GM18508 (cell line): ENCODE results near the gene FIGN.

Source experiments
- ATAC-seq: cut with Tn5 transposase; IDR thresholded peaks from one replicate; pipeline ENCODE4 v1.9.1; 2021; ENCODE audit warnings: moderate number of reproducible peaks; ENCODE audit not compliant: insufficient read depth, unreplicated experiment

Gene FIGN

DNA sequence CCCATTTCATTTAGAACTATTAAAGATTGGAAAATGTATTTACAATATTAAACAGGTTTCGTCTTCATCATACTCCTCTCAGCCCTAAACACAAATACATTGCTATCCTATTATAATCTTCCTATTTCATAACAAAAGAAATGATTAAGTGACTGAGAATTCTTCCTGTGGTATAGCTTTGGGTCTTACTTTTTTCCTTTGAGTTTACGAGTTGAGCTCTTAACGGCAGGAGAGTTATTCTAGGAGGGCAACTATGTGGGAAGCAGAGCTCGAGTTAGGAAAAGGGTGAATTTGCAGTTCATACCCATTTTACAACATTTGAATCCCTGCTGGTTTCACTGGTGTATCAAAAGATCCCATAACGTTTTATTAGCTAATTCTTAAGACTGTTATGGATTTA is 105.0 kb downstream of the FIGN start:
- ATAC-seq: no peak

DNA sequence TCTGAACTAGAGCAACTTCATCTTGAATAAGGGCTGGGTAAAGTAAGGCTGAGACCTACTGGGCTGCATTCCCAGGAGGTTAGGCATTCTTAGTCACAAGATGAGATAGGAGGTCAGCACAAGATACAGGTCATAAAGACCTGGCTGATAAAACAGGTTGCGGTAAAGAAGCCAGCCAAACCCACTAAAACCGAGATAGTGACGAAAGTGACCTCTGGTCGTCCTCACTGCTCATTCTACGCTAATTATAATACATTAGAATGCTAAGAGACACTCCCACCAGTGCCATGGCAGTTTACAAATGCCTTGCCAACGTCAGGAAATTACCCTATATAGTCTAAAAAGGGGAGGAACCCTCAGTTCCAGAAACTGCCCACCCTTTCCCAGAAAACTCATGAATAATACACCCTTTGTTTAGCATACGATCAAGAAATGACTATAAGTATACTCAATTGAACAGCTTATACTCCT is 109.1 kb downstream of the FIGN start:
- ATAC-seq: no peak

DNA sequence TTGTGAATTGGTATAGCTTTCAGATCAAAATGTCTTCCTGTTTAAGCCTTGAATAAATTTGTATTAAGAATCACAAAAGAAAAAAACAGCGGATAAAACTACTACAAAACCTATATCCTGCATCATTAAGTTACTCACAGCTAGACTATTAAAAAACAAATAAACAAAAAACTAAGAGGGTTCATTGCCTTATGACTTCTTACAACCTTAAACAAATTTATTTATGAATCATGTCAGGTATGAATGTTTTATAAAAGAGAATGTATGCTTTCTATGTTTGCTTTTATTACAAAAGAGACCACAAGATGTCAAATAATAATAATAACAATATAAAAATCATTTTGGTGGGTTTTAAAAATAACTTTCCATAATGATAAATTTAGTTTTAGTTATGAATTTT is 109.6 kb downstream of the FIGN start:
- ATAC-seq: no peak

DNA sequence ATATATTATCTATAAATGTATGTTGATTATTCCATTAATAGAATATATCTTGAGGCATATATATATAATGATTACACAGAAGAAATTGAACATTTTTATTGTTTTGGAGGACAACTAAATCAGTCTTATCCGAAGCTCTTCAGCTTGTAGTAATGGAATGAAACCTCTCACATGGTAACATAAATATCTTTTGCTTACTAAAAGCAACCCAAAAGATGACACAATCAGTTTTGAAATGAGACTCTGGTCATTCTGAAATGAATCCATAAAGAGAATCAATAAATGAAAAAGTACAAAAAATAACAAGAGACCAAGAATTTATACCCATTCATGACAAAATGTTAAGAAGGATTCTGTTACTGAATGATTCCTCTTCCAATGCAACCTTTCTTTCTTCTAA is 110.2 kb downstream of the FIGN start:
- no peak for ATAC-seq

DNA sequence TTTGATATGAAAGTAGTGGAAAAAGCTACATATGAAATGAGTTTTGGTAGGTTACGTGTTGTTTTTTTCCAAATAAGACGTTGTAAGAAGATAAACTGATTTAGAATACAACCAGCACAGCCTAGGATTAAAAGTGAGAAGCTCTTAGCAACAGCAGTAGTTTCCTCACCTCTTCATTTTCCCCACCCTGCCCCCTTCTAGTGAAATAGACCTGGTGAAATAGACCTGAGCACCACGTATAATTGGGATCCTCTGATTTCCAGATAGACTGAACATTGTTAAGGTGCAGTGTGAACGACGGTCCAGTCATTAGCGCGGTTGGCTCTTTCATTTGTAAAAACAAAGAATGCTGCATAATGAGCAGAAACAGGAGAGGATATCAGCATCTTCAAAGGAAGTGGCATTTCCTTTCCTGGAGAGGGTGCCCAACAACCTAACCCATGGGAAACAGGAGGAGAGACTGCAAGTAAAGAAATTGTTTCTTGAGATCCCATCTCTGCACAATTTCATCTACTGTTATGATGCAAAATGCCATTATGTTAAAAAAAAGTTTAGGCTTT is 114.3 kb downstream of the FIGN start:
- ATAC-seq: no peak

DNA sequence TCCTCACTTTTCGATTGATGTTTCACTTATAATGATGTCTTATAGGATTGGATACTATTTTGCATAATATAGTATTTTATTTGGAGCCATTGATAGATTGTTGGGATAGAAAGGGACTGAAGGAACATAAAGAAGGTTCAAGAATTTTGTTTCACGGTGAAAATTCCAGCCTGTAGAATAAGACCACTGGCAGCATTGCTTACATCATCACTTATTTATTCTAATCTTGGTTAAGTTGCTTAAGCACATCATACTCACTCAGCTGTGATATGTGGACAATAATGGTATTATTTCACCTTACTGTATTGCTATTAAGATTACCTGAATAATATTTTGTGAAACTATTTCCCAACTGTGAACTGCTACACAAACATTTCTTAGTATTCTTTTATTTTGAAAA is 118.3 kb downstream of the FIGN start:
- ATAC-seq: no peak

DNA sequence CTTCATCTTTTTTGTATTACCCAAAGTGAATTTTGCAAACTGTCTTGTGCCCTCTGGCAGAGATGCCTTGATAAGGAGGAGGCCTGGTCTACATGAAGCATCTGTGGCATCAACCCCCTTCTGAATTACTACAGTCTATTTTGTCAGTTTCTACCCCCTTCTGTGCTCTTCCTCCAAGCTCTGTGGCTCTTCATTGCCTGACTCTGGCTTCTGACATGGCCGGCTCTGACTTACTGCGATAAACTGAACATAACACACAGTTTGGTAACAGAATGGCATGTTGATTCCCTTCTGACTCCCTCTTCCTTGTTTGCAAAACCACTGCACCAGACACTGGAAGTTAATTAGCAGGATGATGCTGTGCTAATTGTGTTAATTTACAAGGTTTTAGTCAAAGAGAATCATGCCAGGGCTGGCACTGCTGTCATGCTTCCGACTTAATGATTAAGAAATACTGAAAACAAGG is 122.5 kb downstream of the FIGN start:
- no peak for ATAC-seq

DNA sequence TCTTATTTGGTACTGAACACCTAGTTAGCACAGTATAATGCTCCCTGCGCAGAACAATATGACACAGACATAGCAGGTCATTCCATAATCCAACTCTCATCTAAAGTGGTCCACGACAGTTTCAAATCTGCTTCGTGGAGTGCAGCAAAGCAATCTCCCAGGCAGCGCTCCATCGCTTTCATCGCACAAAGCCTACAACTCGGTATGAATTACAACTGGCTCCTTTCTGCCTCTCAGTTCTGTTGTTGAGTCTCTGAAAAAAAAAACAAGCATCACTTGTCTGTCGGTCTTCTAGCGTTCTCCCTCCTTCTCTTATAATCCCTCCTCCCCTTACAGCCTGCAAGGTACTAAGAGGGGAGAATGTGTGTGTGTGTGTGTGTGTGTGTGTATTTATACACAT is 123.5 kb downstream of the FIGN start:
- ATAC-seq: no peak

DNA sequence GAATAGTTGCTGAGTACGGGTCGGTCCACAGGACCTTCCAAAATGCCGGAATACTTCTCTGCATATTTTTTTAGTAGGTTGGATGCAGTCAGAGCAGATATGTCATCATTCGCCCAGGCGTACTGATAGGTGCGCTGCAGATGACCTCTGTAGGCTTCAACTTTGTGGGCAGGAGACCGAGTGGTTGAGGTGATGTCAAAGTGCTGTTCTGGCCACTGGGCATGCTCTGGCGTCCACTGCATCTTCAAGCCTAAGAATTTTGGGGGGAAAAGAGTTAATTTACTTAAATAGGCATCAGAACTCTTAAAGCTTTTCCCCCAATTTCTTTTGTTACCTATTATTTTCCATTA is 124.3 kb downstream of the FIGN start:
- no peak for ATAC-seq

DNA sequence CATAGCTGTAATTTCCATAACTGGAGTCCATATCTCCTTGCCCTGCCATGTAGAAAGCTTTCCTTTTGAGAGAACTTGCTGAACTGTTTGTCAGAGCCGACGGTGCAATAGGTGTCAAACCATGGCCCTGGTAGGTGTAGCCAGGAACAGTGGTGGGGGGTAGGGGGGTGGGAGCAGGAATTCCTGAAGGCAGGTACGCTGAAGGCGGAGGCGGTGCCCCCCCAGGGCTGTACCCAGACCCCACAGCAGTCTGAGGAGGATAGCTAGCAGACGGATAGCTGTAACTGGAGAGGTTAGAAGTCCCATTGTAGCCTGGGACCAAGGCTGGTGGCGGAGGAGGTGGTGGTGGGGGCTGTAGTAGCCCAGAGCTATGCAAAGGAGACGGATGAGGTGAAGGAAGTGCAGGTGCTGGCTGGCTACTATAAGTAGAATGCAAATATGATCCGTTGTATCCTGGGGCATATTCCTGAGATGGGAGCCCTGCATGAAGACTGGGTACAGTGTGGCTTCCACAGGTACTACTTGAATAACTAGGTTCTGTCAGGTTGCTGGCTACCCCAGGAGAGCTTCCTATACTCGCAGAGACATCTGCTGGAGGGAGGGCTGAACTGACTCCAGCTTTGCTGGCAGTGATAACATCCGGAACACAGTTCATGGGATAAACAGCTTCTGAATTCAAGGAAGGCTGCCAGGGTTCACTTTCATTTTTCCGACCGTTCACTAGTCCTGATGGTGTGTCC is 124.8 kb downstream of the FIGN start:
- ATAC-seq: no peak

DNA sequence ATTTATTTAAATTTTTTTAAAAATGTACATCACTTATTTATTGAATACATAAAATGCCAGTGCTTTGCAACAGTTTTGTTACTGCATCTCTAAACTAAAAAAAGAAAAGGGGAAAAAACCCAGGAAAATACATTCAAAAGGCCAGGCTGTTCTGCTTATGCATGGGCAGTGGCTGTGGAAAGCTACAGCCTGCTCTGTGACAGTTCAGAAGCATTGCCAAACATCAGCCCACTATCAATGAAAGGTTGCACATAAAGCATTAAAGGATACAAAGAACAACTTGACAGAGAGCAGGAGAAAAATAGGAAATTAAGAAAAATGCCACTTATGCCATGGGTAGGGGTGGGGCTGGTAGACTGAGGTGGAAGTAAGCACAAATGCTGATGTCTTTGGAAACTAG is 128.2 kb downstream of the FIGN start:
- no peak for ATAC-seq

DNA sequence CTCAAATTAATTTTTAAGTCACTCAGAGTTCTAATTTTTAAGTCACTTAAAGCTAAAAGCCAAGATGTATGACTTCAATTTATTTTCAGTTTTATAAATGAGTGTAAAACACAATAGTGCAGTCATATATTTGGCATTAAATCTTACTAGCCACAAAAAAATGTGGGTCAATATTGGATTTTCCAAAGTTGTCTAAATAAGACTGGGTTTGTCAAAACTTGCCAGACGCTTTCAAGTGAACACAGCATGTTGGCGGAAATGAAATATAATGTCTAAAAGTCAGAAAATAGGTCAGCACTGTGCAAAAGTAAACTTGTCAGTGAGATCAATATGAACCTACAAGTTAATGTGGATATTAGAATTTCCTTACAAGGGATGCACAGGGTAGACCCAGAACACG is 128.9 kb downstream of the FIGN start:
- no peak for ATAC-seq

DNA sequence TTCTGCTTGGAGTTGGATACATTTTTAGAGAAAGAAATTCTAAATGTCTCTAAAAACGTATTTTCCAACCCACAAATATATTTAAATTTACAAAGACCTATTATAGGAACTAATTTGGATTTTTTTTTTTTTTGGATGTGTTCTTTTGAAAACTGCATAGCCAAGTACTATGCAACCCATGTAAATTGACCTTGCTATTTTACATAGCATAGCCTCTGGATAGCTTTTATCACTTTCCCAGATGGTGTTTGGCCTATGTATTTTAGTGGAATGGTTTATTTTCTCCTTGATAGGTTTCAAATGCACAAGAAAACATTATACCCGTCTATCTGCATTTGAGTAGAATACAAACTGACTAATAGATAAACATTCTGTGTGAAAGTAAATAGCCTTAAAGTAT is 130.0 kb downstream of the FIGN start:
- ATAC-seq: no peak

DNA sequence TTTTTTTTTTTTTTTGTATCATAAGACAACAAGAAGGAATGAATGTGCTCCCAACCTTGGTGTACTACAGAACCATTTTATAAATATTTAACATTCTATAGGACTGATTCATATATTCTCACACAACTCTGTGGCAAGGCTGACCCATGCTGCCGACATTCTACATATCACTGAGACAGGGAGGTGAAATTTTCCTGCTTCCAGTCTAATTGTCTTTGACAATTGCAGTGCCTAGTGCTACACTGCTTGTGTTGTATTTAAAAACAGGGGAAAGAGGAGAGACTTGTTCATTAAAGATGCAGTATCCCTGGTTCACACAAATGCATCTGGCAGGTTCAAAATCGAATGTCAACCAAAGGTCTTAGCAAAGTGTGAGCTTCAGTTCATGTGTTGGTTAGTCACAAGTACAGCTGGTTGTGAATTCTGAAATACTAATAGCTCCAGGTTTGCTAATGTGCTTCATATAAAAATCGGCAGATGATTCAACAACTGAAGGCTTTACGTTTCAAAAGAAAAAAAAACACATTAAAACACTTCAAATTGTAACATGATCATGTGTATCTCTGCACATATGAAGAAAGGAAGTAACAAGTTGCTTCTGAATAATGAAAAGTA is 130.8 kb downstream of the FIGN start:
- no peak for ATAC-seq

DNA sequence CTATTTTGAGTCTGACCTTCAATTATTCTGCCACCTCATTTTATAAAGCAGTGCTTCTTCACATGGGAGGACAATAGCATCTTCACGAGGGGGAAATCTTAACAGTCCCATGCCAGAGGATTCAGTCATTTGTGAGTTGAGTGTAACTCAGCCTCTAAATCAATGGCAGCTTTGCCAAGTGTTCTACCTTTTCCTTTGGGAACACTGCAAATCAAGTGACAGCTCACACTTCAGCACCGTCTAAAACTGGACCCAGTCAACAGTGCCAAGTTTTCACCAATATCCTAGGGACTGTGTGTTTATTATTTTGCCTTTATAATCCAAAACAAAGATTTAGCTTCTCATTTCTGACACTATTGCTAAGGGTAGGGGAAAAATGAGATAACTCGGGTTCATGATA is 133.6 kb downstream of the FIGN start:
- no peak for ATAC-seq

DNA sequence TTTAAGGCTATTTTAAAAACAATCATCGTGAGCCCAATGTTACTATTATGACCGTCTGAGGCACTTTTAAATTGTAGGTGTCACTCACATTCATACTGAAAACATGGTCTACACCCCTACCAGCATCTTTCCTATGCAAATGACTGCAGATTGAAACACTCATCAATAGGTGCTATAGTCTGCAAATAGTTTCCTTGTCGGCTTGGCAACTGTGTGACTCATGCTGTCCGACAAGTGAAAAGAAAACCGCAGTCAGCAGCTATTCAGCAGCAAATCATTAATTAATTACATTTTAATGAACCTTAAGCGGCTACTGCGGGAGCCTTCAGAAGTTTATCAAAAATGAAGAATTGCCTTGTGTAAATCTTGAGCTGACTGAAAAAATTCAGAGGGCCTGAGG is 134.4 kb downstream of the FIGN start:
- no peak for ATAC-seq

DNA sequence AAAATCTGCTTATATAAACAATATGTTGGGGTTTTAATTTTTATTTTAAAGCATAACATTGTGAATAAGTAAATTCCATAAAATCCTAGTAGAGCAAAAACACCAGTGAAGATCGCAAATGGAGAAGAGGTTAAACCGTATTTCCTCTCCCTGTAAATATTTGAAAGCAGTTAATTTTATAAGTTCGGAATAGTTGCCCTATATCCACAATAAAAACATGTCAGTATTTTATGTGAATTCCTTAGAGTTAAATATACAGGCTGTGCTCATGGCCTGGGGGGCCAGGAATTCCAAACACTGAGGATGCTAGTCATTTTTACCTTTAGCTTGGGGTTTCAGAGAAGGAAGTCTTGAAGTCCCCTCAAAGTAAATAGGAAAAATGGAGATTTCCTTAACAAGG is 135.0 kb downstream of the FIGN start:
- no peak for ATAC-seq

DNA sequence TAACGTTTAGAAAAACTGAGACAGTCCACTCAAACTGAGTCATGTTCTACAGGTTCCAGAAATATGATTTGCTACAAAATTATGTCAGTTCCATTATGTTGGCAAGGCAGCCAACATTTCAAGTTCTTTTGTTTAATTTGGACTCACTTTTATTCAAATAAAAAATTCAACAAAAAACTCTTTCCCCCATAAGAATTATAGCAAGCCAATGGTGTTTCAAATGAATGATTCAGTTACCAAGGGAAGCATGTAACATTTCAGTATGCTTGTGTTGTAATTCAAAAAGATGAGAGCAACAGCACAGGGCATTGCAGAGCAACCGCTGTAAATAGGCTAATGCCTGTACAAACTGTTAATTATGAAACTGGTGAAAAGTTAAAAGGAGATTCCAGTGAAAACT is 140.8 kb downstream of the FIGN start:
- no peak for ATAC-seq

DNA sequence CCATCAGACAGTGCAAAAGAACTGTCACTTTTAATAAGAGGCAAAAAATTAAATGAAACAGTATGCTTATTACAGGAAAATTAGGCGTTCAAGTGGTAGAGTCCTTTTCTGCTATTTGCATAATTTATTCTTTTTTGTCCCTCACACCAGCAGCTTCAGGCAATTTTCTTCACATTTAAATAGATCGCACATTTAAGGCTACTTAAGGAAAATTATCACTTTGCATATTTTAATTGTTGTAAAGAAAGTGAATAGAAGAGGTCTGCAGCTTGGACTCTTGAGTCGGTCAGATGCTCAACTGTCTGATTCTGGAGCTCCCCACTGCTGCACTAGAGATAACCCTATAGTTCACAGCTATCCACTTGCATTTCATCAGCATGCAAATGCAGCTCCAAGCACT is 141.3 kb downstream of the FIGN start:
- ATAC-seq: no peak

DNA sequence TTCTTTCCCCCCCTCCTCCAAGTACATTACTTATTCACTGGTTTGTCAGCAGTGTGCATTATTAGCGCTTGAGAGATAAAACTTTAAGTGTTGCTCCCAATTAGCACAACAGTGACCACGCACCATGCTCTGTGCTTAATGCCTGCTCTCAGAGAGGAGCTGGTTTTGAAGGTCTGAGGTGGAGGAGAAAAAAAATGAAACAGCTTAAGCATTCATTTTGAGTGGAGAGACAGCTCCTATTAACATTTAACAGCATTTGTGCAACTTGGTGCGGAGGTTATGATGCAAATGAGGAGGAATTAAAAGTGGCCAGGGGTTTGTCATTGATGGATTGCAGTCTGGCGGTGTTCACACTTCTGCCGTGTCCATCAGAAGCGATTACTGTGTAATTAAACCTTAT is 141.8 kb downstream of the FIGN start:
- ATAC-seq: no peak

DNA sequence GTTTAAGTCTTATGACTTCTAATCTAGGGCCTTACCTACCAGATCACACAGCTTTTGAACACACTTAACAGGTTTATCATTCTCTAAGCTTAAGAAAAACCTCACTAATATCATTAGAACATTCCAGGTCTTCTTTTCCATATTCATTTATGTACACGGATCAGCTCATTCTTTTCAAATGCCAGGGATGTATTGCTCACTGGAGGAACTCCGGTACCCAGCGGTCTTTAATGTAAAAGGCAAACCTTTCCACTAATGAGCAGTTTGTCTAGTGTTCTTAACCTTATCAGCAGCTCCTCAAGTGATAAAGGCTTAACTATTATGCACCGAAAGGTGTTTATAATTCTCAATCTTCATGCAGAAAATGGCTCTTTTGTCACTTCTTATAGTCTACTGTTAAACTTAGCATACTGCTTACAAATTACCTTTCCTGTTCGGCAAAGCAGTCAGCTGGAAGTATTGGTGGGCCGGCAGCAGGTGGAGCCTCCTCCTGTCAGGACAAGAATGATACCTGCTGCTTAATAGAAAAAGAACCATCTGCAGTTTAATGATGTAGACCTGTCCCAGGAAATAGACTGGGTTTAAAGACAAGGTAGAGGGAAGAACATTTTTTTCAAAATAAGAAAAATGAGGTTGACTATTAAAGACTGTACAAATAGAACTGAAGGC is 142.7 kb downstream of the FIGN start:
- no peak for ATAC-seq
